ENCODE measurements around the gene ROR1. TPM values are rescaled to one million over a fixed set of nuclear protein-coding genes. Genes with fewer than 3 reads are reported as not detected.

The ROR1 gene
- total RNA-seq, 6 experiments from 2014 or later, result 0.04 to 0.58 (median 0.37) TPM

DNA sequence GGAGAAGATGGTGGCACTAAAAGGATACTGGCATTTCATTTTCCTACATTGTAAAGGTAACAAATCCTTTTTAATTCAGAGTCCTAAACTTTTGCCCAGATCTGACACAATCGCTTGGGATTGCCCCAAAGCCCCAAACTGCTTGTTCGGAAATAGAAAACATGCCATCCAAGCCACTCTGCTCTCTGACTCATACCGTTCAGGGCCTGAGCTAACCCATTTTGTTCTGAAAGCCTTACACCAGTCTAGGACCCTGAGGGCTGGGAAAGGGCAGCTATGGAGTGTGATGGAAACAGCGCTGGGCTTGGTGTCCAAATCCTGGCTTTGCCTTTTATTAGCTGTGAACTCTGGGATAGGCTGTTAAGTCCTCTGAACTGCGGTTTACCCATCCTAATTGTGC is 270.2 kb downstream of the ROR1 start:
- intact Hi-C loops (cut with DNase I), result no loop called here

DNA sequence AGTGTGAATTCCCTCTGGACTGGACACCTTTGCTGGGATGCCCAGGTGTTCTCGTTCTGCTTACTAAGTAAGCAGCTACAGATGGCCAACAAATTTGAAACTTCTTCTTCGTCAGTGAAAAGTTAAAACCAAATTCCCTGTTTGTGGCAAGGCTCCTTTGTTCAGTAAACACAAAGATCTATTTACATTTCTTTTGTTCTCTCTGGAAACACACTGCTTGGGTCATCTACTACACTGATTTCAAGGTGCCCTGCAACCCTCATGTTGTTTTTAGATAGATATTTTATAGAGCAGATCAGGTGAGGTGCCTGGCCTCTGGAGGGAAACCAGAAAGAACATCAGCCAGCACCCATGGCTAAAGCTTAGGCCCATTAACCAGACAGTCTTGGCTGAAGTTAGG is 272.4 kb downstream of the ROR1 start:
- no peak overlapping the region for H3K4me3 ChIP-seq
- H3K27ac ChIP-seq, result no peak overlapping the region
- no peaks in the 10 kb centered on the region for H3K9me3 ChIP-seq
- 56% methylated on average over 2 of the region's 2 CpGs for WGBS (ENCODE audit: insufficient coverage, low coverage, low lambda C conversion rate, missing lambda C conversion rate)
- ATAC-seq (no peak), DNase-seq (no peak)
- H3K27me3 ChIP-seq, result no peaks in the 10 kb centered on the region
- no peak for TF ChIP-seq POLR2A (IDR thresholded peaks at IDR 0.05)
- no peak for TF ChIP-seq CTCF (IDR thresholded peaks at IDR 0.05)
- no peaks in the 10 kb centered on the region for H3K36me3 ChIP-seq
- no peaks in the 10 kb centered on the region for H3K4me1 ChIP-seq
- intact Hi-C loops (cut with DNase I), result no loop called here

More for the DNA sequence above, 270.2 kb downstream of the ROR1 start:
- H3K9me3 ChIP-seq, result no peaks in the 10 kb centered on the region
- no peaks in the 10 kb centered on the region for H3K27me3 ChIP-seq
- ATAC-seq (no peak), DNase-seq (no peak)
- no peak overlapping the region for H3K27ac ChIP-seq
- no peaks in the 10 kb centered on the region for H3K4me1 ChIP-seq
- TF ChIP-seq CTCF (IDR thresholded peaks at IDR 0.05), result no peak
- no peak for TF ChIP-seq POLR2A (IDR thresholded peaks at IDR 0.05)
- no peak overlapping the region for H3K4me3 ChIP-seq
- 86% methylated on average over 4 of the region's 5 CpGs for WGBS (ENCODE audit: insufficient coverage, low coverage, low lambda C conversion rate, missing lambda C conversion rate)
- H3K36me3 ChIP-seq, result no peaks in the 10 kb centered on the region

DNA sequence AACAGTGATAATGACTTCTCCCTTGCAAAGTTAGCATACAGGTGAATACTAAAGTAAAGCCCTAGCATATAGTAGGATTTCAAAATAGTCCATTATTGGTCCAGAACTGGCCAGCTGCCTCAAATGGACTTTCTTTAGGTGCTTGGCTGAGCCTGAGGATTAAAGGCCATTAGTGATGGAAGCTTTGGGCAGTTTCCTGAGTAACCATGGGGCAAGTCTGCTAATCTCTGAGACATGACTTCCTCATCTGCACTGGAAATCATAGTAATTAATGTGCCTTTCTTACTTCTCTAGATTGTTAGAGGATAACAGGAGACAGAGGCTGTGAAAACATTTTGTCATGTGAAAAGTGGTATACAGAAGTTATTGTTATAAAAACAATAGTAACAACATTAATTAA is 273.1 kb downstream of the ROR1 start:
- ATAC-seq (no peak), DNase-seq (no peak)
- H3K9me3 ChIP-seq, result no peaks in the 10 kb centered on the region
- H3K4me3 ChIP-seq, result no peak overlapping the region
- no peak for TF ChIP-seq CTCF (IDR thresholded peaks at IDR 0.05)
- no peak for TF ChIP-seq POLR2A (IDR thresholded peaks at IDR 0.05)
- intact Hi-C loops (cut with DNase I), result no loop called here
- no peaks in the 10 kb centered on the region for H3K4me1 ChIP-seq
- H3K36me3 ChIP-seq, result no peaks in the 10 kb centered on the region
- H3K27ac ChIP-seq, result no peak overlapping the region
- no peaks in the 10 kb centered on the region for H3K27me3 ChIP-seq

DNA sequence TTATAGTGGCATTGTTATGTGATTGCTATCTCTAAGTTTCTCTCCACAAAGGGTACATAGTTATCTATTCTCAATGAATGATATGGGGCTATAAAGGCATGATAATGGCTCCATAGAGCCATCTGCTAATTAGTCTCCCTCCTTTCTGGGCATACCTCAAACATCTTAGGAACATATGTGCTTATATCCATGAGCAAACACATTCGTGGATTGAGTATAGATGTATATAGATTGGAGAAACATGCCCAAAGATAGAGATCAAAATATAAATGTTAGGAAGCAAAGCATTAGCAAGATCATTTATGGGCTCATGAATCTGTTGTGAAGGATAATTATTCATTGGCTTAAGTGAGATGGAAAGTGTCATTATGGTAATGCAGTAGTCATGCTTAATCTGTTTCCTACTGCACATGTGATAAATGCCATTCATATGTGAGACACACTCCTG is 273.8 kb downstream of the ROR1 start:
- H3K27me3 ChIP-seq, result no peaks in the 10 kb centered on the region
- no peaks in the 10 kb centered on the region for H3K9me3 ChIP-seq
- ATAC-seq (no peak), DNase-seq (no peak)
- WGBS (ENCODE audit: insufficient coverage, low coverage, low lambda C conversion rate, missing lambda C conversion rate), result 54% methylated on average over 1 of the region's 1 CpG
- H3K4me3 ChIP-seq, result no peak overlapping the region
- intact Hi-C loops (cut with DNase I), result no loop called here
- no peaks in the 10 kb centered on the region for H3K36me3 ChIP-seq
- TF ChIP-seq POLR2A (IDR thresholded peaks at IDR 0.05), result no peak
- no peak for TF ChIP-seq CTCF (IDR thresholded peaks at IDR 0.05)
- H3K27ac ChIP-seq, result no peak overlapping the region
- no peaks in the 10 kb centered on the region for H3K4me1 ChIP-seq

DNA sequence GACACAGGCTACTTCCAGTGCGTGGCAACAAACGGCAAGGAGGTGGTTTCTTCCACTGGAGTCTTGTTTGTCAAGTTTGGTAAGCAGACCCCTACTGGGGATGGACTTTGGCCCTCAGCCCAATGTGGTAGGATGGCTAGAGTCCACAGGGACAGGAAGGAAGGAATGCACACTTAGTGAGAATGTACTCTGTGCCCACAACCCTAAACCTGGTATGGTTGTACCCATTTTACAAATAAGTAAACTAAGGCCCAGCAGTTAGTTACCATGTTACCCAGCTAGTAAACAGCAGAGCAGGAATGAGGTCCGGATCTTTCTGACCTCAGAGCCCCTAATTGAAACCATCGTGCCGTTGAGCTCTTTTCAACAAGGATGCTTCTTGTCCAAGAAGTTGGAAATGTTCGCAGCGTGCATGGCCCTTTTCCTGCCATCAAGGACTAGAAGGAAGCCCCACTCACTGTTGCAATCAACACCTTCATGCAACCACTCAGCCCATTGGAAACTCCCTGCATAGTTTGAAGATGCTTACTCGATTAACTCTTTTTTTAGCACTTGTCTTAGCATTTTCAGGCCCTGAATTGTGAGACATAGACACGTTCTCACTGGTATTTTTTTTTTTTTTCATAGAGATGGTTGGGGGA is 276.2 kb downstream of the ROR1 start:
- 66% methylated on average over 2 of the region's 9 CpGs for WGBS (ENCODE audit: insufficient coverage, low coverage, low lambda C conversion rate, missing lambda C conversion rate)
- ATAC-seq (no peak), DNase-seq (no peak)
- Histone ChIP-seq H3K27me3 (no peaks in the 10 kb centered on the region), H3K27ac (no peak overlapping the region), H3K4me3 (no peak overlapping the region), H3K36me3 (no peaks in the 10 kb centered on the region), H3K9me3 (no peaks in the 10 kb centered on the region), H3K4me1 (no peaks in the 10 kb centered on the region)
- TF ChIP-seq POLR2A (IDR thresholded peaks at IDR 0.05) (no peak), CTCF (IDR thresholded peaks at IDR 0.05) (no peak)
- intact Hi-C loops (cut with DNase I), result no loop called here

Measured in right lobe of liver (tissue), 6 donors.